ENCODE data around the gene RFX3.

RFX3 gene

GRCh38 chr9:3244963-3245653, 280.7 kb downstream of the RFX3 start:
- Histone ChIP-seq H3K27me3 (ENCODE audit: low read depth) (no peaks in the 10 kb centered on the region), H3K36me3 (replicated peaks) (no peaks in the 10 kb centered on the region), H3K4me3 (no peak overlapping the region), H3K4me1 (peaks cover 4% of the 10 kb centered on the region; the same call in 1 of the 2 replicates), H3K9me3 (no peaks in the 10 kb centered on the region)
- no peak for DNase-seq (ENCODE audit: low spot score in 2 of 2)
- in situ Hi-C loops (cut with MboI; ENCODE audit: low sequenced_read_pairs): loop anchor here (25.0 kb wide), 2 partner anchors 192 to 1117 kb away; no protein-coding TSS in a partner anchor

- no peaks in the 10 kb centered on the region for H3K9me3 ChIP-seq
- in situ Hi-C loops (cut with MboI; ENCODE audit: low sequenced_read_pairs): loop anchor here (25.0 kb wide), 2 partner anchors 194 to 1119 kb away; no protein-coding TSS in a partner anchor
- no peaks in the 10 kb centered on the region for H3K36me3 ChIP-seq (replicated peaks)
- H3K4me3 ChIP-seq: no peak overlapping the region
- H3K27me3 ChIP-seq (ENCODE audit: low read depth): no peaks in the 10 kb centered on the region
- H3K4me1 ChIP-seq: peaks cover 2% of the 10 kb centered on the region; the same call in 1 of the 2 replicates
- DNase-seq (ENCODE audit: low spot score in 2 of 2): no peak
These were observed 282.1 kb downstream of the RFX3 start for GRCh38 chr9:3243683-3244082.

- H3K4me1 ChIP-seq: no peaks in the 10 kb centered on the region; the same call in 1 of the 2 replicates
- no peak overlapping the region for H3K4me3 ChIP-seq
- H3K9me3 ChIP-seq: no peaks in the 10 kb centered on the region
- DNase-seq (ENCODE audit: low spot score in 2 of 2): no peak
- in situ Hi-C loops (cut with MboI; ENCODE audit: low sequenced_read_pairs): loop anchor here (25.0 kb wide), 2 partner anchors 196 to 1121 kb away; no protein-coding TSS in a partner anchor
- H3K36me3 ChIP-seq (replicated peaks): no peaks in the 10 kb centered on the region
- no peaks in the 10 kb centered on the region for H3K27me3 ChIP-seq (ENCODE audit: low read depth)
These were observed 284.5 kb downstream of the RFX3 start for GRCh38 chr9:3241290-3241689.

- in situ Hi-C loops (cut with MboI; ENCODE audit: low sequenced_read_pairs): loop anchor here (25.0 kb wide), 2 partner anchors 197 to 1122 kb away; no protein-coding TSS in a partner anchor
- Histone ChIP-seq H3K4me1 (no peaks in the 10 kb centered on the region; the same call in 1 of the 2 replicates), H3K27me3 (ENCODE audit: low read depth) (no peaks in the 10 kb centered on the region), H3K9me3 (no peaks in the 10 kb centered on the region), H3K4me3 (no peak overlapping the region), H3K36me3 (replicated peaks) (no peaks in the 10 kb centered on the region)
- peak; percentile 72 to 78 for DNase-seq (ENCODE audit: low spot score in 2 of 2)
These were observed 285.0 kb downstream of the RFX3 start for GRCh38 chr9:3240656-3241268.

- no peak overlapping the region for H3K4me3 ChIP-seq
- no peaks in the 10 kb centered on the region for H3K27me3 ChIP-seq (ENCODE audit: low read depth)
- in situ Hi-C loops (cut with MboI; ENCODE audit: low sequenced_read_pairs): loop anchor here (25.0 kb wide), 2 partner anchors 198 to 1123 kb away; no protein-coding TSS in a partner anchor
- no peaks in the 10 kb centered on the region for H3K36me3 ChIP-seq (replicated peaks)
- no peaks in the 10 kb centered on the region for H3K9me3 ChIP-seq
- no peaks in the 10 kb centered on the region; the same call in 1 of the 2 replicates for H3K4me1 ChIP-seq
- no peak for DNase-seq (ENCODE audit: low spot score in 2 of 2)
These were observed 286.6 kb downstream of the RFX3 start for GRCh38 chr9:3239240-3239639.

- DNase-seq (ENCODE audit: low spot score in 2 of 2): no peak
- Histone ChIP-seq H3K4me3 (no peak overlapping the region), H3K27me3 (ENCODE audit: low read depth) (no peaks in the 10 kb centered on the region), H3K9me3 (no peaks in the 10 kb centered on the region), H3K4me1 (no peaks in the 10 kb centered on the region; the same call in 1 of the 2 replicates), H3K36me3 (replicated peaks) (no peaks in the 10 kb centered on the region)
- in situ Hi-C loops (cut with MboI; ENCODE audit: low sequenced_read_pairs): loop anchor here (25.0 kb wide), 2 partner anchors 199 to 1124 kb away; no protein-coding TSS in a partner anchor
These were observed 287.6 kb downstream of the RFX3 start for GRCh38 chr9:3238236-3238635.

- H3K27me3 ChIP-seq (ENCODE audit: low read depth): no peaks in the 10 kb centered on the region
- no peaks in the 10 kb centered on the region for H3K4me1 ChIP-seq
- no peak overlapping the region for H3K4me3 ChIP-seq
- DNase-seq (ENCODE audit: low spot score in 2 of 2): no peak
- H3K36me3 ChIP-seq (replicated peaks): no peaks in the 10 kb centered on the region
- in situ Hi-C loops (cut with MboI; ENCODE audit: low sequenced_read_pairs): loop anchor here (25.0 kb wide), 2 partner anchors 200 to 1125 kb away; no protein-coding TSS in a partner anchor
- no peaks in the 10 kb centered on the region for H3K9me3 ChIP-seq
These were observed 288.7 kb downstream of the RFX3 start for GRCh38 chr9:3237121-3237520.

- in situ Hi-C loops (cut with MboI; ENCODE audit: low sequenced_read_pairs): loop anchor here (25.0 kb wide), 2 partner anchors 202 to 1127 kb away; no protein-coding TSS in a partner anchor
- Histone ChIP-seq H3K36me3 (replicated peaks) (no peaks in the 10 kb centered on the region), H3K27me3 (ENCODE audit: low read depth) (no peaks in the 10 kb centered on the region), H3K4me1 (no peaks in the 10 kb centered on the region), H3K9me3 (no peaks in the 10 kb centered on the region), H3K4me3 (no peak overlapping the region)
- no peak for DNase-seq (ENCODE audit: low spot score in 2 of 2)
These were observed 290.3 kb downstream of the RFX3 start for GRCh38 chr9:3235497-3235896.

- Histone ChIP-seq H3K36me3 (replicated peaks) (no peaks in the 10 kb centered on the region), H3K4me3 (no peak overlapping the region), H3K4me1 (peaks cover 16% of the 10 kb centered on the region), H3K27me3 (ENCODE audit: low read depth) (no peaks in the 10 kb centered on the region), H3K9me3 (no peaks in the 10 kb centered on the region)
- in situ Hi-C loops (cut with MboI; ENCODE audit: low sequenced_read_pairs): loop anchor here (25.0 kb wide), 2 partner anchors 212 to 1137 kb away; no protein-coding TSS in a partner anchor
- no peak for DNase-seq (ENCODE audit: low spot score in 2 of 2)
These were observed 300.9 kb downstream of the RFX3 start for GRCh38 chr9:3224931-3225330.

- Histone ChIP-seq H3K4me1 (no peaks in the 10 kb centered on the region), H3K36me3 (replicated peaks) (no peaks in the 10 kb centered on the region), H3K4me3 (no peak overlapping the region), H3K9me3 (no peaks in the 10 kb centered on the region), H3K27me3 (ENCODE audit: low read depth) (no peaks in the 10 kb centered on the region)
- DNase-seq (ENCODE audit: low spot score in 2 of 2): no peak
- in situ Hi-C loops (cut with MboI; ENCODE audit: low sequenced_read_pairs): no loop called here
These were observed 310.1 kb downstream of the RFX3 start for GRCh38 chr9:3215658-3216057.

GRCh38 chr9:3214741-3215140, 311.1 kb downstream of the RFX3 start:
- Histone ChIP-seq H3K36me3 (replicated peaks) (no peaks in the 10 kb centered on the region), H3K4me1 (no peaks in the 10 kb centered on the region), H3K9me3 (no peaks in the 10 kb centered on the region), H3K4me3 (no peak overlapping the region), H3K27me3 (ENCODE audit: low read depth) (no peaks in the 10 kb centered on the region)
- DNase-seq (ENCODE audit: low spot score in 2 of 2): no peak
- in situ Hi-C loops (cut with MboI; ENCODE audit: low sequenced_read_pairs): no loop called here

- no peak overlapping the region for H3K4me3 ChIP-seq
- in situ Hi-C loops (cut with MboI; ENCODE audit: low sequenced_read_pairs): no loop called here
- H3K36me3 ChIP-seq (replicated peaks): no peaks in the 10 kb centered on the region
- no peaks in the 10 kb centered on the region for H3K4me1 ChIP-seq
- no peaks in the 10 kb centered on the region for H3K27me3 ChIP-seq (ENCODE audit: low read depth)
- no peak for DNase-seq (ENCODE audit: low spot score in 2 of 2)
- H3K9me3 ChIP-seq: no peaks in the 10 kb centered on the region
These were observed 320.2 kb downstream of the RFX3 start for GRCh38 chr9:3205421-3206095.

GRCh38 chr9:3200331-3200774, 325.4 kb downstream of the RFX3 start:
- H3K27me3 ChIP-seq (ENCODE audit: low read depth): no peaks in the 10 kb centered on the region
- DNase-seq (ENCODE audit: low spot score in 2 of 2): no peak
- no peaks in the 10 kb centered on the region for H3K9me3 ChIP-seq
- in situ Hi-C loops (cut with MboI; ENCODE audit: low sequenced_read_pairs): no loop called here
- no peaks in the 10 kb centered on the region for H3K4me1 ChIP-seq
- H3K4me3 ChIP-seq: no peak overlapping the region
- no peaks in the 10 kb centered on the region for H3K36me3 ChIP-seq (replicated peaks)
